ENCODE results near the gene EPB41L5.

GRCh38 chr2:120155308-120155707, 142.4 kb downstream of the EPB41L5 start:
- TF ChIP-seq POLR2A (IDR thresholded peaks at IDR 0.05) (no peak), CTCF (IDR thresholded peaks at IDR 0.05) (no peak)

All from adrenal gland (tissue), 5 donors.